NCI-H460 (cell line): ENCODE results near the gene TCF7L1. TPM values are rescaled to one million over a fixed set of nuclear protein-coding genes. Genes with fewer than 3 reads are reported as not detected.

ENCODE experiments used
- DNase-seq: peaks from one replicate; pipeline ENCODE4 v3.0.0-alpha.2; 2016; ENCODE audit warnings: low read depth; ENCODE audit errors: extremely low read depth
- total RNA-seq: library from RNA; depleted of rRNA; stranded (reverse); fragments of >200 nt; shearing (Covaris generic); gene quantifications from 2 replicates; pipeline ENCODE4 v1.2.3, GENCODE V29; 2014

TCF7L1 gene
- total RNA-seq, 1 experiment from 2014 or later = 0.12 TPM

DNA sequence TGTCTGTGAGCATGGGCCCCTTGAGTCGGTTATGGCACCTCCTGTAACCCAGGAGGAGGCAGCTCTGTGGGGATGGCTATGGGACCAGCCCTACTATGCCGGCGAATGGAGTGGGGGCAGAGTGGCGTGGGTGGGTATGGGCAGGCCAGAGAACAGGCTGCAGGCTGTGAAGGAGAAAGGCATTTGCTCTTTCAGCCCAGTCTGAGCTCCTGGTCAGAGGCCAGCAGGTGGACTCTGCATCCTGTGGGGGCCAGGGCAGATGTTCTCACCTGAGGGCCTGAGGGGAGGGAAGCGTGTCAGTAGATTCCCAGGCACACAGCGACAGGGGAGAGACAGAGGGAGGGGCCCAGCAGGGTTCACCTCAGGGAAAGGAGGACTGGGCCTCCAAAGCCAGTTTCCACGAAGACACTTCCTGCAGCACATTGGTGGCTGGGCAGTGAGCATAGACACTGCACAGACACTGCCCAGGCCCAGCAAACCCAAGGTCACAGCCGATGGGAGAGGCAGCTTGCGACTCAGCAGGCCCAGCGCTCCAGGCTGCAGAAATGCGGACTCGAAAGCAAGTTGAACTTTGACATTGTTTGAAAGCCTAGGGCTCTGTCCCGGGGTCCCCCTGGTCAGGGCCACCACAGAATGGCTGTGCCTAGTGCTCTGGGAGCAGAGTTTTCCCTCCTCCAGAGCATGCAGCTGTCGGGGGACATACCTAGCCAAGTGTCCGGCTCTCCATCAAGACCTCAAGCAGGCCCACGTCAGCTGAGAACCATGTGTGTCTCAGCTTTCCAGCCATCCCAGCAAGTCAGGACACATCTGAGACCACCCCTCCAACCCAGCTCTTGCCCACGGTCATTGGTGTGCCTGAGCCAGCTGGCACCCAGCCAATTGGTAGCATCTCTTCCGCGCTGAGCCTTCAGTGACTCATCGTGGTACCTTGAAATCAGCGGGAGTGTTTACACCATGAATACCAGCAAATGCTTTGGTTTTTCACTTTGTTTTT lies 140.8 kb downstream of the TCF7L1 start:
- no peak for DNase-seq

DNA sequence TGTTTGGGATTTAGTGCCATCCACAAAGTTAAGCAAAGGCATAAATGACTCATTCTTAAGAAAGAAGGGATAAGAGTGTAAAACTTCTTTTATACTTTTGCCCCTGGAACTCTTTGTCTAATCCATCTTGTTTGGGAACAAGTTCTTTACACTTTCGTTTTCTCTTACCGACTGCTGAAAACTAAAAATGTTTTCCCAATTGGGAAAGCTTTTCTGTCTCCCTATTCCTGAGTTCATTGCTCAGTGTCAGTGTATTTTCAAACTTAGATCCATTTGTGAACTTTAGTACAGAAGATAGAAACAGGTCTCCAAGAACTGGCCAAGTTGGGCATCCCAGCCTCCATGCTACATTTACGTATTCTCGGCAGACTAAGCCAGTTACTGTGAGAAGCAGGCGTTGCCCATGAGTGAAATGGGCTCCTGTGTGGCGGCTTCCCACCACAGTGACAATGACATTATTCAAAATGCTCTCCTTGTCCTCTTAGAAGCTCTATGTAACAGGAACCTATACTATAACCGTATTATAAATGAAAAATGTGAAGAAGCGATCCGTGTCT lies 142.9 kb downstream of the TCF7L1 start:
- DNase-seq = no peak

DNA sequence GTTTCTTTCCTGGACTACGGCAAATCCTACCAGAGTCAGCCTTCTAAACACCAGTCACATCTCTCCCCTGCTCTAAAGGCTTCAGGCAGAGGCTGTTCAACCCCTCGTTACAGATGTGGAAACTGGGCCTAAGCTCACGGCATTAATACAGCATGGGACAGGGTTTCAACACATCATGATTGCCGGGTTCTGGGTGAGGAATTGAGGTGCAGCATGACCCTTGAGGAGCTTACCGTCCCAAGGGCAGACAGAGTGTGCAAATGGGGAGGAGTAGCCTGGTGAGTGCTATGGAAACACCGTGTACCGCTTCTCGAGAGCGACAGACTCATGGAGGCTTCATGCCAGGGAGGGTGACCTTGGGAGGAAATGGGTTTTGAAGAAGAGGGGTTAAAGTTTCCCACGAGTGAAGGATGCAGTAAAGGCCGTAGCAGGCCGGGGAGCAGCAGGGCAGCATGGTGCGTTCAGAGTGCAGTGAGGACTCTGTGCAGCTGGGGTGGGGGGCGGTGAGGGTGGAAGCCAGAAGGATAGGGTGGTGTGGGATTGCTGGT lies 143.5 kb downstream of the TCF7L1 start:
- DNase-seq = no peak

DNA sequence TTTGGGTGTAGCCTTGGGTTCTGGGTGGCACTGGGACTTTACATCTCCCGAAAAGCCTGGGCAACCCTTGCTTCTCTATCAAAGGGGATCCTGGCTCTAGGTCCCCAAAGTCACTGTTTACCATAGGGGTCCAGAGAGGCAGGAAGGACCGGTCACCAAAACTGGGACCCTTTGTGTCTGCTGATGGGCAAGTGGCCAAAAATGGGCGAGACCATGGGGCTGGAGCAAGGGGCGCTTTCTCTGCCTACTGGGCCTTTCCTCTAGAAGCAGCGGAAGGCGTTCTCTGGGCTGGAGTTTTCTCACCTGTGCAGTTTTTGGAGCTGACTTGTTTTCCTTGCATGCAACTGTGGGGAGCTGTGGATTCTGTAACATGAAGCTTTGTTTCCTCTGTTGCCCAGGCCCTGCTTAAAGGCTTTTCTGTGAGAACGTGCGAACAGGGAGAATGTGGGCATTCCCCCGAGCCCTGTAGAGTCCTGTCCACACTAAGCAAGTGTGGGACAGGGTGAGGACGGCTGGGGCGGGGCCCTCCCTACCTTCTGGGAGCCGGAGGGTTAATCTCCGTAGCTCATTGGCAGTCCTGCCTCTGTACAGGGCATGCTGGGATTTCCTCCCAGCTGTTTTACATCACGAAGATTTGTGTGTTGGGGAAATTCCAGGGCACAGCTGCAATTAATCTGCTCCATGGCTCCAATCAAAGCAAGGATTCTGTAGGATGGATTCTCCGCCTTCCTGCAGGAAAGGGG lies 144.4 kb downstream of the TCF7L1 start:
- DNase-seq = no peak

DNA sequence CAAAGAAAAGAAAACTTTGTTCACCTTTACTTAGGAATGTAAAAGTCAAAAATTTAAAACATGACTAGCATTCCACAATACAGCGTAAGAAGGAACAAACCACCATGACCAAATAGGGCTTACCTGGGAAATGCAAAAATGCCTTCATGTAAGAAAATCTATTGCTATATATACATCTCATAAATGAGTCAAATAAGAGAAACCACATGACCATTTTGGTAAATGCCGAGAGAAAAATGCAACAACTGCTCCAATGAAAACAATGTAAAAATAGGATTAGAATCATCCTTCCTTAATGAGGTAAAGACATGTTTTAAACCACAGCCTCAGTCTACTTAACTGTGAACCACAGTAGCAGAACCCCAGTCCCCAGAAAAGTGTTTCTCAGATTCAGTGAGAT lies 145.2 kb downstream of the TCF7L1 start:
- no peak for DNase-seq

DNA sequence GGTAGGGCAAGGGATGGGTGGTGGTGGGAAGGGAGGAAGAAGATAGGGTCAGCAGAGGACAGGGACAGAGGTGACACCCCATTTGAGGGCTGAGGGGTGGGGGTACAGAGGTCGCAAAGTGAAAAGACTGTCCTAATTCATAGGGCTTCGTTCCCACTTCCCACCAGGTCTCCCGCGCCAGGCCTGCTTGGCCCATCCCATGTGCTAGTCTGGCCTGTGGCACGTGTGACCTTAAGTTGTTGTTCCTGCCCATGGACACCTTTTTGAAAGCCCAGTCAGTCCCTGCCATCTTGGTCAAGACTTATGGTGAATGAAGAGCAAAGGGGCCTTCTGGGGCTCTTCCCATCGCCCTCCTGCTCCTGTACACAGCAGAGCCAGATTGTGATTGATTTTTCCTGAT lies 148.4 kb downstream of the TCF7L1 start:
- no peak for DNase-seq

DNA sequence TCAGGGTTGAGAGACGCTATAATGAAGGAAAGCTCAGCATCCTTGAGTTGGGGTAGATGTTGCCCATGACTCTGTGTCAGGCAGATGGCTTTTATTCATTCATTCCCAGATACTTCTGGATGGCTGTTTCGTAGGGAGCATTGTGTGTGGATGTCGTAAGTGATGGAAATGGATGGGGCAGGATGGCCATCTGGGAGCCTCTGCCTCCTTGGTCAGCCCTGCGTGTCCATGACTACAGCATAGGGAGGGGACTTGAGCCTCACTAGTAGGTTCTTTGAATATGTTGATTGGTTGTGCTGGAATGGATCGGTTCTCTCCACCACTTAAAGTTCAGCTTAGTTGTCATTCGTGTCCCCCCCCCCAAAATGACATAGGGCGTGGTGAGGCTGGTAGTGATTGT lies 149.7 kb downstream of the TCF7L1 start:
- DNase-seq = no peak

DNA sequence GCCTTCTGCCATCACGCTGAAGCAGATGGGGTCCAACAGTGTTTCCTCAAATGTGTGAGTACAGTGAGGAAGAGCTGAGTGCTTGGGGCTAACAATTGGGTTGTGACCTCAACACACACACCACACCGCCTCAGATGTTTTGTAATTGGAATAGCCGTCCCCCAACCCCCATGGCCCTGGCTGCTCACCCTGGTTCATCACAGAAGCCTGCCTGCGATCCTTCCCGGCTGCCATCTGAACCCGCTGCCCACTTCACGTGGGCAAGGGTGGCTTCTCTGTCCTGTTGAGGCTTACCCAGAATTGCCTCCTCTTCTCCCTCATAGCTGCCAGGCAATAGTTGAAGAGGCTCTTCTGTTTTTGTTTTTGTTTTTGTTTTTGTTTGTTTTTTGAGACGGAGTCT lies 150.4 kb downstream of the TCF7L1 start:
- DNase-seq = no peak

DNA sequence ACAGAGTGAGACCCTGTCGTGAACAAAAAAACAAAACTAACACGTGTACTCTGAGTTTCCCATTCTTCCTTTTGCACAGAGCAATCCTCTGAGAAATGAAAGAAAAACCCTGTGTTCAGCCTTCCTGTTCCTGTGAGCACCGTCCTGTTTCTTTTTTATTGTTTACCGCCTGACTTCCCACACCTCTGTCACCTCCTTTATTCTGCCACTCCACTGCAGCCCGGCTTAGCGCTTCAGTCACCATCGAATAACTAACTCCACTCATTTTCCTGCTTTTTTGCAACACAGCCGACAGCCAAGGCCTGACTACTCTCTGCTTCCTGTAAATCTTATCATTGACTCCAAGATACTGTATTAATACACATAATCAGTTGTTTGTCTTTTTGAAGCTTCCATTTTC lies 153.7 kb downstream of the TCF7L1 start:
- DNase-seq = no peak

DNA sequence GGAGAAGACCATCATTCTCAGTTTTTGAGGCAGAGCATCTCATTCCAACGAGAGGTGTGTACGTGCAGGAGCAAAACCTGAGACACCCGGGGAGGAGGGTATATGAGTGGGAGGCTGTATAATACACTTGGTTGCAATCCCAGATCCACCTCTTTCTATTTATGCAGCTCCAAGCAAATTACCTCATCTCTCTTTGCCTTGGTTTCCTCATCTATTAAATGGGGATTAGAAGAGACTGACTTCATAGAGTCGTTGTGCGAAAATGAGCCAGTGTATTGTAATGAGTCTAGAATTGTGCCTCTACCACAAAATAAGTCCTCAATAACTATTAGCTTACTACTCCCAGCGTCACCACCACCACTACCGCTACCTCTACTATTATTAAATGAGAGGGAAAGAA lies 154.5 kb downstream of the TCF7L1 start:
- DNase-seq = no peak

DNA sequence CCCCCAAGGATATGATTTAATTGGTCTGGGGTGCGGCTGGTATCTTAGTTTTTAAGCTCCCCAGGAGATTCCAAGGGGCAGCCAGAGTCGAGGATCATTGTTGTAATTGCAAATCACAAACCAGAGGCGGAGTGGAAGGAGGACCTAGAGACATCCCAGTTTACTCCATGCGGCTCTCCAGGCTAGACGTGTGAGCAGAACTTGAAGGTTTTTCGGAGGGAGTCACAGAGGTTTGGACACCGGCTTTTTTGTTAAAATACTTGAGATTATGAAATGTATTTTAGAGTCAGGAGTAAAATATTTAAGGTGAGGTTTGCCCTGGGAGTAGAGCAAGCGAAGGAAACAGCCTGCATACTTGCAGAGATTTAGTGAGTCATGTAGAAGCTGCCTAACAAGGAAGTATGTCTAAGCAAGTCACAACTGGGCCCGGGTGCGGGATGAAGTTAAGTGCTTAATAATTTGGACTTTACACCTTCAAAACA lies 155.1 kb downstream of the TCF7L1 start:
- DNase-seq = no peak

DNA sequence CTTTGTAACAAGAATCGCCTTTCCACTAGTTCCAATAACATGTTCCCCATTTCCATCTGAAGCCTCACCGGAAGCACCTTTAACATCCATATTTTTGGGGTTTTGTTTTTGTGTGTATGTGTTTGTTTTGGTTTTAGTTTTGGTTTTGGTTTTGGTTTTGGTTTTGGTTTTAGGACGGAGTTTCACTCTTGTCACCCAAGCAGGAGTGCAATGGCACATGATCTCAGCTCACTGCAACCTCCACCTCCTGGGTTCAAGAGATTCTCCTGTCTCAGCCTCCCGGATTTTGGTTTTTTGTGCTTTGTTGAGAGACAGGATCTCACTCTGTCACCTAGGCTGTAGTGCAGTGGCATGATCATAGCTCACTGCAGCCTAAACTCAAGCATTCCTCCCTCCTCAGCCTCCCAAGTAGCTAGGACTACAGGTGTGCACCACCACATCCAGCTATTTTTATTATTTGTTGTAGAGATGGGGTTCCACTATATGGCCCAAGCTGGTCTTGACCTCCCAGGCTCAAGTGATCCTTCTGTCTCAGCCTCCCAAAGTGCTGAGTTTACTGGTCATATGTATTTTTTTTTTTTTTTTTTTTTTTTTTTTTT lies 158.3 kb downstream of the TCF7L1 start:
- DNase-seq = no peak

DNA sequence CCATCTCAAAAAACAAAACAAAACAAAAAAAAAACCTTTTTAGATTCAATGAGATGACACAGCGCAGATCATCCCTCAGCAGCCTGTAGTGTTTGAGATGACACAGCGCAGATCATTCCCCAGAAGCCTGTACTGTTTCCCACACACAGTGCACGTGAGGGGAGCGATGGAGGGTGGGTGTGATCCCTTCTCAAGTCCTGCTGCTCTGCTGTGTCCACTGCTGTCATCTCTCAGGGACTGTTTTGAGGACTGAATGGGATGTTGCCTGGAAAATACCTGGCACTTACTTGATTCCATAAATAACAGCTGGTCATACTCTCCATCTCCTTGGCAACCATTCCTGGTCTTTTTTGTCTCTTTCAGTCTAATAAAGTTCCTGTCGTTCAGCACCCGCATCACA lies 168.9 kb downstream of the TCF7L1 start:
- DNase-seq = no peak

DNA sequence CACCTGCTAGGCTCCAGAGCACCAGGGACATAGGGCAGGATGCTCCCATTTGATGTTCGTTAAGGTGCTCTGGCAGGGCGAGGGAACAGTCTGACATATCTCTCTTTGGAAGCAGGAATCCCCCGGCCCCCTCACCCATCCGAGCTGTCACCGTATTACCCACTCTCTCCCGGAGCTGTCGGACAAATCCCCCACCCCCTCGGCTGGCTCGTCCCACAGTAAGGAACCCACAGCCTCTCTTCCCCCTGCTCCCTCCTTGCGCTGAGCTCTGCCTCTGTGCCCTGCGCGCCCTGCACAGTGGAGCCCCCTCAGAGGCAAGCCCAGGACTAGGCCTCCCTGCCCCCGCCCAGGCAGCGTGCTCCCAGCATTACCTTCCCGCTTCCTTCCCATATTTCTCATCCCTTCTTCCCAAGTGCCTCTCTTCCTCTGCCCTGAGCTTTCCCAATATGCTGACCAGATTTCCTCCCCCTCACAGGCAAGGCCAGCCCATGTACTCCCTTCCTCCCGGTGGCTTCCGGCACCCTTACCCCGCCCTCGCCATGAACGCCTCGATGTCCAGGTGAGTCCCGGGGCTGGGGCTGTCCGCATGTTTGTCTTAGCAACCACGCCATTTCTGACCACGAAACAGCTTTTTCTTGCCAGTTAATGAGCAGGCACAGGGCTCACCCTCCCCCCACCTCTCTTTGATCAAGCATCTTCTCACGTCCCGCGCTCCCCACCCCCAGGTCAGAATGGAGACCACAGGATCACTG lies 170.8 kb downstream of the TCF7L1 start:
- DNase-seq = no peak

DNA sequence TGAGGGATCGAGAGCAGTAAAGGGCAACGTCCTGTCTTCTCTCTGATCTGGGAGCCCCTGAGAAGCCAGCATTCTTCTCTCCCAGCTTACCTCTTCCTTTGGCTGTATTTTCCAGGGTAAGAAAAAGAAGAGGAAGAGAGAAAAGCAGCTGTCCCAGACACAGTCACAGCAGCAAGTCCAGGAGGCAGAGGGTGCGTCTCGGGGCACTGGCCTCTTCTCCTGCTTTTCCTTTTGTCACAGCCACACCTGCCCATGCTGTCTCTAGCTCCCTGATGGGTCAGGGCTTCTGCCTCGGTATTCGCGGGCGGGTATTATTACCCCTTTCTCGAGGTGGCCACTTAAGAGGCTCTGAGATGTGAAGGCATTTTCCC lies 174.3 kb downstream of the TCF7L1 start:
- no peak for DNase-seq

DNA sequence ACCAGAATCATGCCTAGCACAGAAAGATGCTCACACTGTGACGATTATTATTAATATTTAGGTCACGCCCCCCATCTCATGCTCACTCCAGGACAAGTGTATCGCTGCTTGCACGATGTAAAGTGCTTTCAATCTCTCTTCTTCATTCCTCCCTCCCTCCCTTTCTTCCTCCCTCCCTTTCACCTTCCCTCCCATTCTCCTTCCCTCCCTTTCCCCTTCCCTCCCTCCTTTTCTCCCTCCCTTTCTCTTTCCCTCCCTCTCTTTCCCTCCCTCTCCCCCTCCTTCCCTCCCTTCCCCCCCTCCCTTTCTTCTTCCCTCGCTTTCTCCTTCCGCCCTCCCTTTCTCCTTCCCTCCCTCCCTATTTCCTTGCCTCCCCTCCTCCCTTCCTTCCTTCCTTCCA lies 175.0 kb downstream of the TCF7L1 start:
- DNase-seq = no peak

DNA sequence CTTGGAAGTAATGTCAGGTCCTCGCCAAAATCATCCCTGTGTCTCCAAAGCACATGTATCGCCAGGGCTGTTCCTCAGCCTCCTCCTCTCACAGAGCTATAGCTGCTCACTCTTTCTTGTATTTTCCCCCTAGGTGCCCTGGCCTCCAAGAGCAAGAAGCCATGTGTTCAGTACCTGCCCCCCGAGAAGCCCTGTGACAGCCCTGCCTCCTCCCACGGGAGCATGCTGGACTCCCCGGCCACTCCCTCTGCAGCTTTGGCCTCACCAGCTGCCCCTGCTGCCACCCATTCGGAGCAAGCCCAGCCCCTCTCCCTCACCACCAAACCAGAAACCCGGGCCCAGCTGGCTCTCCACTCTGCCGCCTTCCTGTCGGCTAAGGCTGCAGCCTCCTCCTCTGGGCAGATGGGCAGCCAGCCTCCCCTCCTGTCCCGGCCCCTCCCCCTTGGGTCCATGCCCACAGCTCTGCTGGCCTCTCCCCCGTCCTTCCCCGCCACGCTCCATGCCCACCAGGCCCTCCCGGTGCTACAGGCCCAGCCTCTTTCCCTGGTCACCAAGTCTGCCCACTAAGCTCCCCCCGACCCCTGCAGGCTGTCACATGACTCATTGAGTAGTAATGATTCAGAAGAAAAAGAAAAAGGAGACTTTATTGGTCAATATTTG lies 175.8 kb downstream of the TCF7L1 start:
- DNase-seq = no peak

DNA sequence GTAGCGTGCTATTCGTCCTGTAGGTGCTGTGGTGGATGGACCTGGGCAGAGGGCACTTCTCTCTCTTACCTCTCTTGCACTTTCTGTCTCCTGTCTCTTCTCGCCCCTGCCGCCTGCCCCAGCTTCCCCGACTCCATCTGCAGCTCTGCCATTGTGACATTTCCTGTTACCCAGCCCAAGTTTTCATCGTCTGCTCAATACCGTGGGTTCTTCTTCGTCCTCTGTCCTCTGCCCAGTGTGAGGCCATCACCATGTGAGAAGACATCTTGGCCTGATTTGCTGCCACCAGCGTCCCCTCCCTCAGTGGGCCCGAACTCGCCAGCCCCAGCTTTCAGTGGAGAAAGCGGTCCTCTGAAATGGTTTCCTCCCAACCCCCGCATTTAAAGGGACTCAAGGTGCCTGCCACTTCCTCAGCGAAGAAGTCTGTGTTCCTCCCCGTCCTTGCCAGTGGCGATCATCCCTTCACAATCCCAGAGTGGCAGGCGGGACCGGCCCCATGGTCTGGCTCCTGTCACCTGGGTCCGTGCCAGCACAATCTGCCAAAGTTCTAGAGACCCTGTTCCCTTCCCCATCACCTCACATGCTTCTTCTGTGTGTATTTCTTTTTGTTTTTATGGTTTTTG lies 176.6 kb downstream of the TCF7L1 start:
- DNase-seq = no peak

DNA sequence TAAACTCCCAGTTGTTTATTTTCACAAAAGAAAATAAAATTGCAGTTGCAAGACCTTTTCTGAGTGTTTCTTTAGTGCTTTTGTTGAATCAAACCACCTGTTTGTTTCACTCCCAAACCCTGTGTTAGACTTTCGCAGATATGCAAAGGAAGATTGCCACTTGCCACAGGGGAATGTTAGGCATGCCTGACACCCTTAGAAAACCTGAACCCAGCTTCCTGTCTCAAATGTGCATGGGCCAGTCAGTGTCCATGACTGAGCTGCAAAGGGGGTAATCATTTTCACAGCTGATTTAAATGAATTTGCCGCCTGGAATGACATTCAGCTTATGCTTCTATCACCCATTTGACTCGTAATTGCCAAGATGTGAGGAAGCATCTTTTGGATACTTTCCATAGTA lies 177.1 kb downstream of the TCF7L1 start:
- no peak for DNase-seq
